Measurements from ENCODE around the gene EID1. TPM values are rescaled to one million over a fixed set of nuclear protein-coding genes. Genes with fewer than 3 reads are reported as not detected.

EID1 gene
- total and polyA plus RNA-seq, 2 experiments from 2014 or later: 218 to 228 TPM

DNA sequence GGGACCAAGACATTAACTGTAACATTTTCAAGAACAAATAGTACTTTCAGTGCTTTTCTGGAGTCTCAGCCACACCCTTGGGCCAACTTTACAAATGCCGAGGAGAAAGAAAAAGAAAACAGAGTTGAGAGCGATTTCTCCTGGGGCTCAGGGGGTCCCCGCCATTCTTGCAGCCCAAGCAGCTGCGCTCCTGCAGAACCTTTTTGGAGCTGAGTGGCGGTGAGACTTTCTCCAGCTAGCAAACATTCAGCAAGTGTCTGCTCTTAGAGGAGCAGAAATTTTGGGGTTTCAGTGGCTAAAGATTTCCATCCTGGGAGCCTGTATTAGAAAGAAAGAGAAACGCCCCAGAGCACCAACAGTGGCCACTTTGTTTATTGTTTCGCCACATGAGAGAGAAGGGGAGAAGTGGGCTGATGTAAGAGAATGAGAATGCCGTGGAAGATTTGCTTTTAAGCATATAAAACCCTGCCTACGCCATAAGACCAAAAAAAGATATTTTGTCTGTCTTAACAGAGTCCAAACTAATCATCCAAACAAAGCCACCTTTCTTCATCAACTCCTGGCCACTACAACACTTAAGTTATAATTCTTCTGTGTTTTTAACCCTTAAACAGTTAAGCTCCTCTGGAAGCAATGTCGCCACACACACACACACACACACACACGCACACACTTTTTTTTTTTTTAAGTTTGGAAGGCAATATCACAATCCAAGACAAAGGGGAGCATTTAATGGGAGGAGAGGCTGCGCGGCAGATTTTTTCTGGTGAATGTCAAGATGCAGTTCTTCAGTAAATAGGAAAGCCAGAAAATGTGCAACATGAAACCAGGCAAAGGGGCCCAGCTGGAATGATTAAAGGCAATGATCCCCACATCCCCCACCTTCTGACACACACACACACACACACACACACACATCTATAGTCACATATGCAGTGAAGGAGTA lies 19.2 kb downstream of the EID1 start:
- TF ChIP-seq, protein P1, sequence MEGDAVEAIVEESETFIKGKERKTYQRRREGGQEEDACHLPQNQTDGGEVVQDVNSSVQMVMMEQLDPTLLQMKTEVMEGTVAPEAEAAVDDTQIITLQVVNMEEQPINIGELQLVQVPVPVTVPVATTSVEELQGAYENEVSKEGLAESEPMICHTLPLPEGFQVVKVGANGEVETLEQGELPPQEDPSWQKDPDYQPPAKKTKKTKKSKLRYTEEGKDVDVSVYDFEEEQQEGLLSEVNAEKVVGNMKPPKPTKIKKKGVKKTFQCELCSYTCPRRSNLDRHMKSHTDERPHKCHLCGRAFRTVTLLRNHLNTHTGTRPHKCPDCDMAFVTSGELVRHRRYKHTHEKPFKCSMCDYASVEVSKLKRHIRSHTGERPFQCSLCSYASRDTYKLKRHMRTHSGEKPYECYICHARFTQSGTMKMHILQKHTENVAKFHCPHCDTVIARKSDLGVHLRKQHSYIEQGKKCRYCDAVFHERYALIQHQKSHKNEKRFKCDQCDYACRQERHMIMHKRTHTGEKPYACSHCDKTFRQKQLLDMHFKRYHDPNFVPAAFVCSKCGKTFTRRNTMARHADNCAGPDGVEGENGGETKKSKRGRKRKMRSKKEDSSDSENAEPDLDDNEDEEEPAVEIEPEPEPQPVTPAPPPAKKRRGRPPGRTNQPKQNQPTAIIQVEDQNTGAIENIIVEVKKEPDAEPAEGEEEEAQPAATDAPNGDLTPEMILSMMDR (IDR thresholded peaks at IDR 0.05; ENCODE audit: poor library complexity): no peak
- no peak for TF ChIP-seq EZH2 (IDR thresholded peaks at IDR 0.05; ENCODE audit: borderline replicate concordance)
- TF ChIP-seq EZH2phosphoT487 (IDR thresholded peaks at IDR 0.05; ENCODE audit: low read depth, severe bottlenecking, unreplicated experiment): no peak
- WGBS (ENCODE audit: low lambda C conversion rate, missing lambda C conversion rate): 44% methylated on average over 13 of the region's 13 CpGs
- peak overlapping the region; percentile 60 for H2AFZ ChIP-seq

DNA sequence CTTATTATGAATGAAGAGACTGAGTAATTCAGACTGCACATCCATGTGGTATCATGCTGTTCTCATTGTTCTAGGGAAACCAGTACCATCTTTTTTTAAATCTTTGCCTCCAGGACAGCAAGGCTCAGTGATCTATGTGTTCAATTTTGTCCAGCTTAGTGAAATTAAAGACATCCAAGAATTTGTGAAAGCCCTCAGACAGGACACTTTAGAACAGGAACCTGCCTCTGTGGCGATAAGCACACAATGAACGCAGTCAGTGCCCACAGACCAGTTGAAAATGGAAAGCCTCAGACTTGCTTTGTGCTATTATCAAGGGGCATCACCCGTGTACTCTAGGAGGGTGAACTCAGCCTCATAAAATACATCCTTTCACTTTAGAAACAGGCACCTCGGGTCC lies 20.1 kb downstream of the EID1 start:
- Histone ChIP-seq H3K4me3 (no peak overlapping the region), H3K27ac (peak overlapping the region; percentile 92), H3K4me2 (peak overlapping the region; percentile 68), H4K20me1 (ENCODE audit: insufficient read depth, poor library complexity, severe bottlenecking) (no peaks in the 10 kb centered on the region), H3K27me3 (no peaks in the 10 kb centered on the region), H3K9me2 (replicated peaks; ENCODE audit: insufficient read depth) (no peaks in the 10 kb centered on the region), H3K4me1 (ENCODE audit: insufficient read depth) (peaks cover 16% of the 10 kb centered on the region), H3K36me3 (replicated peaks; ENCODE audit: insufficient read depth, low read depth) (no peaks in the 10 kb centered on the region), H3K79me2 (no peaks in the 10 kb centered on the region), H2AFZ (peak overlapping the region; percentile 14), H3K9me3 (ENCODE audit: low read depth) (no peaks in the 10 kb centered on the region)
- WGBS (ENCODE audit: low lambda C conversion rate, missing lambda C conversion rate): 73% methylated on average over 4 of the region's 4 CpGs
- TF ChIP-seq, protein P1 (IDR thresholded peaks at IDR 0.05; ENCODE audit: poor library complexity): no peak
- TF ChIP-seq EZH2 (IDR thresholded peaks at IDR 0.05; ENCODE audit: borderline replicate concordance): no peak
- no peak for TF ChIP-seq EZH2phosphoT487 (IDR thresholded peaks at IDR 0.05; ENCODE audit: low read depth, severe bottlenecking, unreplicated experiment)
- no peak for DNase-seq (ENCODE audit: low spot score)

More for the DNA sequence above, 19.2 kb downstream of the EID1 start:
- H3K27me3 ChIP-seq: no peaks in the 10 kb centered on the region
- no peak overlapping the region for H3K4me3 ChIP-seq
- DNase-seq (ENCODE audit: low spot score): peak; percentile 47
- no peaks in the 10 kb centered on the region for H3K9me2 ChIP-seq (replicated peaks; ENCODE audit: insufficient read depth)
- H3K4me2 ChIP-seq: peak overlapping the region; percentile 68
- no peaks in the 10 kb centered on the region for H4K20me1 ChIP-seq (ENCODE audit: insufficient read depth, poor library complexity, severe bottlenecking)
- no peaks in the 10 kb centered on the region for H3K79me2 ChIP-seq
- H3K9me3 ChIP-seq (ENCODE audit: low read depth): no peaks in the 10 kb centered on the region
- H3K4me1 ChIP-seq (ENCODE audit: insufficient read depth): peaks cover 16% of the 10 kb centered on the region
- H3K27ac ChIP-seq: peak overlapping the region; percentile 92
- no peaks in the 10 kb centered on the region for H3K36me3 ChIP-seq (replicated peaks; ENCODE audit: insufficient read depth, low read depth)

DNA sequence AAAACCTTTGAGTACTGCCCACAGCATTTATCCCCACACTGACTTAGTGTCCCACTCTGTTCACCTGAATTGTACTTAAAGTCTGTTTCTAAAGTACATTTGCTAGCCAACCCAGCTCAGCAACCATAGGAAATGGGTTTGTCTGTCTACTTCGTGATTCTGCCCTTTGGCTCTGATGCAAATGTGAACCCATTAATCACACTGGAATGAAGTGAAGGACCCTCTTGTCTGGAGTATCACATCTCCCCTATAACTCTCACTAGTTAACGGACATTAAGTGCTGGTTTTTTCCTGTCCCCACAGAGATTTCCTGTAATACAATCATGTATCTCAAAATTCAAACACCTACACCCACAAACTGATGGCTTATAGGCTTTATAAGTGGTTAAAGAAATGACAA lies 20.5 kb downstream of the EID1 start:
- Histone ChIP-seq H3K4me3 (no peak overlapping the region), H3K36me3 (replicated peaks; ENCODE audit: insufficient read depth, low read depth) (no peaks in the 10 kb centered on the region), H3K9me3 (ENCODE audit: low read depth) (no peaks in the 10 kb centered on the region), H3K4me1 (ENCODE audit: insufficient read depth) (peaks cover 16% of the 10 kb centered on the region), H4K20me1 (ENCODE audit: insufficient read depth, poor library complexity, severe bottlenecking) (no peaks in the 10 kb centered on the region), H2AFZ (peak overlapping the region; percentile 14), H3K9me2 (replicated peaks; ENCODE audit: insufficient read depth) (no peaks in the 10 kb centered on the region), H3K27me3 (no peaks in the 10 kb centered on the region), H3K4me2 (no peak overlapping the region), H3K27ac (peak overlapping the region; percentile 92), H3K79me2 (no peaks in the 10 kb centered on the region)
- no peak for DNase-seq (ENCODE audit: low spot score)
- 68% methylated on average over 2 of the region's 2 CpGs for WGBS (ENCODE audit: low lambda C conversion rate, missing lambda C conversion rate)
- no peak for TF ChIP-seq EZH2phosphoT487 (IDR thresholded peaks at IDR 0.05; ENCODE audit: low read depth, severe bottlenecking, unreplicated experiment)
- TF ChIP-seq, protein P1 (IDR thresholded peaks at IDR 0.05; ENCODE audit: poor library complexity): no peak
- TF ChIP-seq EZH2 (IDR thresholded peaks at IDR 0.05; ENCODE audit: borderline replicate concordance): no peak
